Measurements from ENCODE around the gene EVI2B.

DNA sequence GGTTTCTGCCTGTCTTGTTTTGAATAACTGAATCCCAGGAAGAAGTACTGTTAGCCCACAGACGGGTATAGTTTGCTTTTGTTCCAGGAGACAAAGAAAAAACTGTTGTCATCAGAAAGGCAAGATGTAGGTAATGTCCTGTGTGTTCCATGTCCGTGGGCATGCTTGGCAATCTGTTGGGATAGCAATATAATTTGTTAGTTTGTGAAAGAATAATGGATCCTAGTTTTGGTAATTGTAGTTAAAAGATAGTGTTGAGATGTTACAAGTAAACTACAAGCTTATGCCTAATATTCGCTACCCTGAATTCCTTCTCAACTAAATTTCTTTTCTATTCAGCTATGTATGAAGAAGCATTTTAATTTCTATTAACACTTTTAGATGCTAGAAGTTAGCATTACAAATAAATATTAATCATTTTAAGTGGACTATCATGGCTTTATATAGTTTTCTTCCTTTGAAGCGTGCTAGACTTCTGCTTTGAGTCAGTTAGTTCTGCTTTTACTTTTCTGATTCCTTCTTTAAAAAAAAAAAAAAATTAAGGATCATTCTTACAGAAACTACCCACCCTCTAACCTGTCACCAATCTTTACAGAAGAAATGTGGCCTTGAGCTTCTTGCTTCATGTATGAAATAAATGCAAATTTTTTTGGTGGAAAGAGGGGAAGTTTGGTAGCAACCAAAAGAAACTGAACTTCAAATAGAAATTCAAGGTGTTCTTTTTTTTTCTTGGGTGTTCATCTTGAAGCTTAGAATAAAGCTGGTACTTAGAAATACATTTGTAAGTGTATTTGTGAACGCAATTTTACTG lies 5.2 kb upstream of the EVI2B start:
- TF ChIP-seq CTCF (IDR thresholded peaks at IDR 0.05; ENCODE audit: low read depth, low read length, missing input control) (no peak), HNF4G (IDR thresholded peaks at IDR 0.05) (no peak), SP1 (IDR thresholded peaks at IDR 0.05) (no peak), JUND (IDR thresholded peaks at IDR 0.05) (no peak), RAD21 (IDR thresholded peaks at IDR 0.05) (no peak), ATF3 (IDR thresholded peaks at IDR 0.05) (no peak), YY1 (IDR thresholded peaks at IDR 0.05) (no peak), GABPA (IDR thresholded peaks at IDR 0.05 in 1 of 2, conservative IDR thresholded peaks at IDR 0.05 in 1 of 2) (no peak), FOXA1 (IDR thresholded peaks at IDR 0.05) (no peak), TAF1 (conservative IDR thresholded peaks at IDR 0.05) (no peak), EGR1 (IDR thresholded peaks at IDR 0.05; ENCODE audit: low read depth in 2 of 2) (no peak)
- TF ChIP-seq, protein P1, sequence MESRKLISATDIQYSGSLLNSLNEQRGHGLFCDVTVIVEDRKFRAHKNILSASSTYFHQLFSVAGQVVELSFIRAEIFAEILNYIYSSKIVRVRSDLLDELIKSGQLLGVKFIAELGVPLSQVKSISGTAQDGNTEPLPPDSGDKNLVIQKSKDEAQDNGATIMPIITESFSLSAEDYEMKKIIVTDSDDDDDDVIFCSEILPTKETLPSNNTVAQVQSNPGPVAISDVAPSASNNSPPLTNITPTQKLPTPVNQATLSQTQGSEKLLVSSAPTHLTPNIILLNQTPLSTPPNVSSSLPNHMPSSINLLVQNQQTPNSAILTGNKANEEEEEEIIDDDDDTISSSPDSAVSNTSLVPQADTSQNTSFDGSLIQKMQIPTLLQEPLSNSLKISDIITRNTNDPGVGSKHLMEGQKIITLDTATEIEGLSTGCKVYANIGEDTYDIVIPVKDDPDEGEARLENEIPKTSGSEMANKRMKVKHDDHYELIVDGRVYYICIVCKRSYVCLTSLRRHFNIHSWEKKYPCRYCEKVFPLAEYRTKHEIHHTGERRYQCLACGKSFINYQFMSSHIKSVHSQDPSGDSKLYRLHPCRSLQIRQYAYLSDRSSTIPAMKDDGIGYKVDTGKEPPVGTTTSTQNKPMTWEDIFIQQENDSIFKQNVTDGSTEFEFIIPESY (IDR thresholded peaks at IDR 0.05): no peak
- TF ChIP-seq, protein P2, sequence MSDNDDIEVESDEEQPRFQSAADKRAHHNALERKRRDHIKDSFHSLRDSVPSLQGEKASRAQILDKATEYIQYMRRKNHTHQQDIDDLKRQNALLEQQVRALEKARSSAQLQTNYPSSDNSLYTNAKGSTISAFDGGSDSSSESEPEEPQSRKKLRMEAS (IDR thresholded peaks at IDR 0.05): no peak
- TF ChIP-seq, protein P3, sequence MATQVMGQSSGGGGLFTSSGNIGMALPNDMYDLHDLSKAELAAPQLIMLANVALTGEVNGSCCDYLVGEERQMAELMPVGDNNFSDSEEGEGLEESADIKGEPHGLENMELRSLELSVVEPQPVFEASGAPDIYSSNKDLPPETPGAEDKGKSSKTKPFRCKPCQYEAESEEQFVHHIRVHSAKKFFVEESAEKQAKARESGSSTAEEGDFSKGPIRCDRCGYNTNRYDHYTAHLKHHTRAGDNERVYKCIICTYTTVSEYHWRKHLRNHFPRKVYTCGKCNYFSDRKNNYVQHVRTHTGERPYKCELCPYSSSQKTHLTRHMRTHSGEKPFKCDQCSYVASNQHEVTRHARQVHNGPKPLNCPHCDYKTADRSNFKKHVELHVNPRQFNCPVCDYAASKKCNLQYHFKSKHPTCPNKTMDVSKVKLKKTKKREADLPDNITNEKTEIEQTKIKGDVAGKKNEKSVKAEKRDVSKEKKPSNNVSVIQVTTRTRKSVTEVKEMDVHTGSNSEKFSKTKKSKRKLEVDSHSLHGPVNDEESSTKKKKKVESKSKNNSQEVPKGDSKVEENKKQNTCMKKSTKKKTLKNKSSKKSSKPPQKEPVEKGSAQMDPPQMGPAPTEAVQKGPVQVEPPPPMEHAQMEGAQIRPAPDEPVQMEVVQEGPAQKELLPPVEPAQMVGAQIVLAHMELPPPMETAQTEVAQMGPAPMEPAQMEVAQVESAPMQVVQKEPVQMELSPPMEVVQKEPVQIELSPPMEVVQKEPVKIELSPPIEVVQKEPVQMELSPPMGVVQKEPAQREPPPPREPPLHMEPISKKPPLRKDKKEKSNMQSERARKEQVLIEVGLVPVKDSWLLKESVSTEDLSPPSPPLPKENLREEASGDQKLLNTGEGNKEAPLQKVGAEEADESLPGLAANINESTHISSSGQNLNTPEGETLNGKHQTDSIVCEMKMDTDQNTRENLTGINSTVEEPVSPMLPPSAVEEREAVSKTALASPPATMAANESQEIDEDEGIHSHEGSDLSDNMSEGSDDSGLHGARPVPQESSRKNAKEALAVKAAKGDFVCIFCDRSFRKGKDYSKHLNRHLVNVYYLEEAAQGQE (IDR thresholded peaks at IDR 0.05): no peak

All from liver (tissue), 3 donors.